Measurements from ENCODE around the gene UGDH.

The UGDH gene

DNA sequence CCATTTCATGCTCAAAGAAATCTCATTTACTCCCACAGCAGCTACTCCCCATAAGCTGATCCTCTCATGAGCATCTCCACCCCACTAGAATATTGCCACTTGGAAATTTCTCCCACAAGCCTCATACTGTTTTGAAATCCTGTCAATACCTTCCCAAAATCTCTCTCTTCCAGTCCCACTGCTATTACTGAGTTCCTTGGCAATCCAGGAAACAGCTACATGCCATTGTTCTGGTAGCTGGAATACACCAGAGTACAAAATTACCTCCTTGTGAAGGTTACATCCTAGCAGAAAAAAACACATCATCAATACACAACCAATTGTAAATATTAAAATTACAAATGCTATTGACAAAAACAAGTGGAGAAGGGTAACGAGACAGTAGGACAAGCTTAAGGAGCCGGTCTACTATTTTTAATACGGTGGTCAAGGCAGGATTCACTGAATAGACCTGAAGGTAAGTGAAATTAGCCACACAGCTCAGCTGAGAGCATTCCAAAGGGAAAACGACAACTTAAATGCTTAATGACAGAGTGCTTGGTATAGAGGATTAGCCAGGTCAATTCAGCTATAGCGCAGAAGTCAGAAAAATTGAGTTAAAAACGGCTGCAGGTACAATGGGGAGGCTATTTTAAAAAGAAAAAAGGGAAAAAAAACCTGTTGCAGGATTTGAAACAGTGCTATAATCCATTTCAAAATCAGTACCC lies 74.9 kb downstream of the UGDH start:
- no peak for DNase-seq (ENCODE audit: low spot score)

DNA sequence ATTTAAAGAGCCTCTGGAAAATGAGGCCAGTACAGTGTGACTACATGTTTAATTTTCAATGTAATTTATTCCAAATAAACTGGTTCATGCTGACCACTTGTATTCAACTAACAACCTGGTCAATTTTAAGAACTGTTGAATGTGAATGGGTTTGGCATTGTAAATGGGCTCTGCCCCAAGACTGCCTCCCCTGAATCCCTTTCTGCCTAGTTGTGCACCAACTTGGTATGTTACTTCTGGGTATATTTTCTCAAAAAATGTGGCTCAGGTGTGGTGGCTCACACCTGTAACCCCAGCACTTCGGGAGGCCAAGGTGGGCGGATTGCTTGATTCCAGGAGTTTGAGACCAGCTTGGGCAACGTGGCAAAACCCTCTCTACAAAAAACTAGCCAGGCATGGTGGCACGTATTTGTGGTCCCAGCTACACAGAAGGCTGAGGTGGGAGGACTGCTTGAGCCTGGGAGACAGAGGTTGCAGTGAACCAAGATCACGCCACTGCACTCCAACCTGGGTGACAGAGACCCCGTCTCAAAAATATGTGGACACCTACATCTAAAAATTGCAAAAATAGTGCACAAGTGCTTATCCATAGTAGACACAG lies 75.7 kb downstream of the UGDH start:
- no peak for DNase-seq (ENCODE audit: low spot score)

GRCh38 chr4:39450618-39451017 lies 76.6 kb downstream of the UGDH start:
- no peak for DNase-seq (ENCODE audit: low spot score)

Data from putamen (tissue), 1 donor.